NCI-H82 (cell line): ENCODE results near the gene ENOX2.
"Not testable (repeated sequence)": the region's sequence is repeated elsewhere in the genome, so short reads cannot be mapped to it uniquely, and the experiment has no call there.

Source experiments
- DNase-seq: peaks from one replicate; lab custom pipeline; 2025; lab: John Stamatoyannopoulos, UW

The ENOX2 gene

GRCh38 chrX:130746709-130747342, 156.2 kb downstream of the ENOX2 start:
- no peak for DNase-seq

- DNase-seq: no peak
Observed at GRCh38 chrX:130746077-130746476, 156.9 kb downstream of the ENOX2 start.

GRCh38 chrX:130741584-130741983, 161.4 kb downstream of the ENOX2 start:
- peak; percentile 16 for DNase-seq

- no peak for DNase-seq
Observed at GRCh38 chrX:130741151-130741550, 161.9 kb downstream of the ENOX2 start.

GRCh38 chrX:130738638-130739195, 164.3 kb downstream of the ENOX2 start:
- DNase-seq: no peak

- no peak for DNase-seq
Observed at GRCh38 chrX:130734713-130735112, 168.3 kb downstream of the ENOX2 start.

- no peak for DNase-seq
Observed at GRCh38 chrX:130728208-130728607, 174.8 kb downstream of the ENOX2 start.

- DNase-seq: no peak
Observed at GRCh38 chrX:130726661-130727060, 176.3 kb downstream of the ENOX2 start.

- no peak for DNase-seq
Observed at GRCh38 chrX:130725519-130725918, 177.5 kb downstream of the ENOX2 start.

GRCh38 chrX:130719413-130719812, 183.6 kb downstream of the ENOX2 start:
- peak; percentile 59 for DNase-seq

- DNase-seq: peak; percentile 8
Observed at GRCh38 chrX:130718137-130718536, 184.9 kb downstream of the ENOX2 start.

- peak; percentile 34 for DNase-seq
Observed at GRCh38 chrX:130716781-130717413, 186.1 kb downstream of the ENOX2 start.

- peak; percentile 61 for DNase-seq
Observed at GRCh38 chrX:130716346-130716745, 186.7 kb downstream of the ENOX2 start.

- DNase-seq: no peak
Observed at GRCh38 chrX:130715299-130715698, 187.7 kb downstream of the ENOX2 start.

- DNase-seq: no peak
Observed at GRCh38 chrX:130714665-130715064, 188.3 kb downstream of the ENOX2 start.

- no peak for DNase-seq
Observed at GRCh38 chrX:130714135-130714534, 188.9 kb downstream of the ENOX2 start.

GRCh38 chrX:130709178-130709577, 193.8 kb downstream of the ENOX2 start:
- not testable (repeated sequence) for DNase-seq

GRCh38 chrX:130705591-130705990, 197.4 kb downstream of the ENOX2 start:
- no peak for DNase-seq

GRCh38 chrX:130704053-130705038, 198.7 kb downstream of the ENOX2 start:
- no peak for DNase-seq

GRCh38 chrX:130702867-130703707, 199.9 kb downstream of the ENOX2 start:
- no peak for DNase-seq

GRCh38 chrX:130700629-130701028, 202.4 kb downstream of the ENOX2 start:
- no peak for DNase-seq
